Sigmoid colon (tissue), 7 donors: ENCODE measurements around the gene PGBD5. TPM values are rescaled to one million over a fixed set of nuclear protein-coding genes. Genes with fewer than 3 reads are reported as not detected.

ENCODE experiments used
- DNase-seq: peaks from one replicate; pipeline ENCODE4 v3.0.0-alpha.2; 2019
- H3K27ac ChIP-seq, 4 donors: fragments of 200-600 bp; sonication (generic); one replicate each; pipeline ENCODE4 v1.5.1; 2016 to 2019; ENCODE audit warnings: mild to moderate bottlenecking in 1 of 4
- H3K27me3 ChIP-seq, 3 donors: fragments of 200-600 bp; sonication (generic); one replicate each; pipeline ENCODE4 v1.5.1; 2019; ENCODE audit warnings: mild to moderate bottlenecking in 1 of 3
- H3K36me3 ChIP-seq, 4 donors: fragments of 200-600 bp; sonication (generic); one replicate each; pipeline ENCODE4 v1.5.1; 2016 to 2019
- H3K4me1 ChIP-seq, 4 donors: fragments of 200-600 bp; sonication (generic); one replicate each; pipeline ENCODE4 v1.5.1; 2017 to 2019
- H3K4me3 ChIP-seq, 4 donors: fragments of 200-600 bp; sonication (generic); one replicate each; pipeline ENCODE4 v1.5.1; 2017 to 2019; ENCODE audit warnings: mild to moderate bottlenecking in 2 of 4, moderate library complexity in 1 of 4
- H3K9me3 ChIP-seq, 4 donors: fragments of 200-600 bp in 3 of 4; sonication (generic) in 3 of 4; one replicate each; pipeline versions ENCODE4 v1.5.1 to v1.6.1; 2013 to 2019
- CTCF ChIP-seq, 4 experiments: fragments of 450-650 bp in 3 of 4; fragments of 200-600 bp in 1 of 4; IDR thresholded peaks; one replicate each; pipeline ENCODE4 v1.5.1; 2016 to 2019; ENCODE audit warnings: antibody characterized with exemption in 4 of 4, mild to moderate bottlenecking in 3 of 4, moderate library complexity in 2 of 4
- EP300 ChIP-seq, 4 donors: sonication (generic); formaldehyde crosslinking; IDR thresholded peaks; one replicate each; pipeline ENCODE4 v1.6.1; 2017; ENCODE audit warnings: antibody characterized with exemption in 4 of 4
- POLR2A ChIP-seq, 2 donors: fragments of 450-650 bp; IDR thresholded peaks; one replicate each; pipeline ENCODE4 v1.6.1; 2016; ENCODE audit warnings: antibody characterized with exemption in 2 of 2, mild to moderate bottlenecking in 2 of 2, moderate library complexity in 2 of 2
- POLR2AphosphoS5 ChIP-seq, 4 donors: sonication (generic); formaldehyde crosslinking; IDR thresholded peaks; one replicate each; pipeline ENCODE4 v1.6.1; 2017; ENCODE audit warnings: antibody characterized with exemption in 4 of 4
- WGBS, 2 donors: extraction: QIAGEN DNeasy Blood & Tissue Kit; methylation state at CpG; one replicate each; pipeline ENCODE4 v1.1.7; 2013; 5-methylcytosine and 5-hydroxymethylcytosine counted together
- intact Hi-C: fragments of 100-400 bp; cut with DNase I; formaldehyde crosslinking; loops from one replicate; pipeline ENCODE4 v1.15.1; 2023
- polyA plus RNA-seq, 3 donors: library from polyadenylated mRNA; stranded (reverse); fragments of 200-250 nt; gene quantifications; one replicate each; pipeline ENCODE4 v1.2.3, GENCODE V29; 2013
- total RNA-seq, 4 donors: library from RNA; depleted of rRNA; stranded (reverse); fragments of >200 nt; gene quantifications; one replicate each; pipeline ENCODE4 v1.1.0, GENCODE V29; 2016
- donor health status: healthy with polysubstance abuse.
- donor health status: Bipolar disorder and iron deficiency.
- donor health status: healthy.

Gene PGBD5
- total and polyA plus RNA-seq, 7 donors, result under 0.01 to 1.9 (median 1.1) TPM

DNA sequence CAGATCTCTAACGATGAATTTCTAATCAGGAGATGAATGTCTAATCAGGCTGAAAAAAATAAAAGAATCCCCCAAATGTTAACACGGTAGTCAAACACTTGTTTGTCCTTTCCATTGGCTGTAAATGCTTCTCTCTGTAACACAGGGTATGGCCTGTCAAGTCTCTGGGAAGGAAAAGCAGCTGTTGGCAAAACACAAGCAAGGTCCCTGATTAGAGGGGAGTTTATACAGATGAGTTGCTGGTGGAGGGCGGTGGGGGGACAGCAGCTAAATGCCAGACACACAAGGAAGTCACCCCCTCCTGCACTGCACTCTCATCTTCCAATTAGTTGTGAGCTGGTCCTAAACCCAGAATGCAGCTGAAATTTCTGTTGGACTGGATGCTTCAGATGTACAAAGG, 51.0 kb downstream of the PGBD5 start:
- no peaks in the 10 kb centered on the region for H3K4me1 ChIP-seq
- H3K27ac ChIP-seq, result no peak overlapping the region
- H3K9me3 ChIP-seq, result peaks cover 0 to 10% (median 4%) of the 10 kb centered on the region in 4 donors
- WGBS, 2 donors, result 62 to 86% methylated on average over 3 of the region's 3 CpGs
- no peak for TF ChIP-seq POLR2AphosphoS5 (IDR thresholded peaks at IDR 0.05)
- no peak for TF ChIP-seq POLR2A (IDR thresholded peaks at IDR 0.05)
- no peak for TF ChIP-seq CTCF (IDR thresholded peaks at IDR 0.05)
- TF ChIP-seq EP300 (IDR thresholded peaks at IDR 0.05), result no peak
- DNase-seq, result no peak
- no peak overlapping the region for H3K4me3 ChIP-seq
- intact Hi-C loops, result no loop called here
- no peaks in the 10 kb centered on the region for H3K36me3 ChIP-seq
- no peaks in the 10 kb centered on the region for H3K27me3 ChIP-seq

DNA sequence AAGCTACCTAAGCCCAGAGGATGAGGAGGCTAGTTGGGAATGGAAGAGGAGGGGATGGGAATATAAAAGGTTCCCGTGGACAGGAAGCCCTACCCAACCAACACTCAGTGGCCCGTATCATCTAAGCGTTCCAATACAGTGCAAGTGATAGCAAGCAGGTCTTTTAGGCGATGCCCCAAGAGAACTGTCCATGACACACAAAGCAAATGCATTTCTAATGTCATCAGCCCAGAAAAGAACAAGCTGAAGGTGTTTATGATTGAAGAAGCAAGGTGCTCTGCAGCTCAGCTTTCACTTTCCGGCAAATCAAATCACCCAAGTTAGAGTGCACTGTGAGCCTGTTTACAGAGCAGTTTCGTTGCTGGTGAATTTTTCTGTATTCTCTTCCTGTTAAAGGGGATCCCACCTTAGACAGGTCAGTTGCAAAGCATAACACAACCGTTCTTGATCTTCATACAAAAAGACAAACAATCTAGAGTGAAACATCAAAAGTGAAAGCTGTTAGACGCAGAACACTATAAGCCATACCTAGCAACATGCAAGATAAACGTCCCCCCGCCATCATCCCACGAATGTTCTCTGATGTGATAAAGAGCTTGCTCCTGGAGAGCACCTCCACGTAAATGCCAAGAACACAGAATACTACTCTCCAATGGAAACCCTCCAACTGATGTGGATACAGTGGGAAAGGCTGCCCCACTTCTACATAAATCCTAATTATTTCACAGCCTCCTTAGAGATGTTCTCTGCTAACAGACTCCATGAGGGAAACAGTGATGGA, 54.0 kb downstream of the PGBD5 start:
- H3K4me3 ChIP-seq, result no peak overlapping the region
- intact Hi-C loops, result no loop called here
- no peaks in the 10 kb centered on the region for H3K4me1 ChIP-seq
- no peaks in the 10 kb centered on the region for H3K9me3 ChIP-seq
- no peaks in the 10 kb centered on the region for H3K27me3 ChIP-seq
- DNase-seq, result no peak
- 23 to 60% methylated on average over 12 of the region's 12 CpGs for WGBS, 2 donors
- no peak overlapping the region for H3K27ac ChIP-seq
- H3K36me3 ChIP-seq, result no peaks in the 10 kb centered on the region
- no peak for TF ChIP-seq POLR2A (IDR thresholded peaks at IDR 0.05)
- no peak for TF ChIP-seq CTCF (IDR thresholded peaks at IDR 0.05)
- no peak for TF ChIP-seq POLR2AphosphoS5 (IDR thresholded peaks at IDR 0.05)
- no peak for TF ChIP-seq EP300 (IDR thresholded peaks at IDR 0.05)

DNA sequence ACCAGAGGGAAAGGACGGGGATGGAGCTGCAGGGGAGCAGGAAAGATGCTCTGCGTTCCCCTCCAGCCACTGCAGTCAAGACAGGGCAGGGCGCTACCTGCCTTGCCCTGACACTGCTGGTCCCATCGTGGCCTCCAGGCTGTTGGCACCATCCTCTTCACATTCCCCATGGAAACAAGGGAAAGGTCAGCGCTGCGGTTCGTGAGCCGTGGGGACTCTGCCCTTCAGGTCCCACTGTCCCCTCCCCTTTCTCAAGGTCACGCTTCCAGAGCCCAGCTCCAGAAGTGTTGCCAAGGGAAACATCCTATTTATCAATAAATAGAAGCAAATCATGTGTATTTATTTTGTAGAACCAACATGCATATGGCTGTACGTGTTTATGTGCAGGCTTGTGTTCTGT, 56.0 kb downstream of the PGBD5 start:
- Histone ChIP-seq H3K36me3 (no peaks in the 10 kb centered on the region), H3K4me1 (no peaks in the 10 kb centered on the region), H3K27ac (no peak overlapping the region), H3K9me3 (no peaks in the 10 kb centered on the region), H3K4me3 (no peak overlapping the region), H3K27me3 (no peaks in the 10 kb centered on the region)
- WGBS, 2 donors, result 90 to 92% methylated on average over 10 of the region's 10 CpGs
- DNase-seq, result no peak
- TF ChIP-seq EP300 (IDR thresholded peaks at IDR 0.05), result no peak
- no peak for TF ChIP-seq CTCF (IDR thresholded peaks at IDR 0.05)
- no peak for TF ChIP-seq POLR2AphosphoS5 (IDR thresholded peaks at IDR 0.05)
- TF ChIP-seq POLR2A (IDR thresholded peaks at IDR 0.05), result no peak
- intact Hi-C loops, result no loop called here

DNA sequence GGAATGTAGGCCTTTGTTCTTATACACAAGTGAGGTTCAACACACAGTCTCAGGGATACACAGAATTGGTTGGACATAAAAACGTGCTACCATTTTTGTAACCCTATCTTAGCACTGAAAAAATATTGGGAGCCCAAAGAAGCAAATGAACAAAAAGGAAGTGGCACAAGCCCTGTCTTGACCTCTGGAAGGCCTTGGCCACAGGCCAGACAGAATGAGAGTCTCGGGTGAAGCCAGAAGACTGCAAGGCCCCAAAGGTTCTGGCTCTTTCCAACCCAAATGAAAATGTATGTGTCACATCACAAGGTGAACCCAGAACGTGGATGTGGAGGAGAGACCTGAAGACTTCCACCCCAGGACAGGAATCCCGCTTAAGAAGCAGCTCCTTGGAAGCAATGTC, 57.3 kb downstream of the PGBD5 start:
- Histone ChIP-seq H3K36me3 (no peaks in the 10 kb centered on the region), H3K27me3 (no peaks in the 10 kb centered on the region), H3K4me3 (no peak overlapping the region), H3K9me3 (no peaks in the 10 kb centered on the region), H3K27ac (no peak overlapping the region), H3K4me1 (no peaks in the 10 kb centered on the region)
- no peak for DNase-seq
- intact Hi-C loops, result no loop called here
- no peak for TF ChIP-seq CTCF (IDR thresholded peaks at IDR 0.05)
- 66 to 69% methylated on average over 4 of the region's 4 CpGs for WGBS, 2 donors

DNA sequence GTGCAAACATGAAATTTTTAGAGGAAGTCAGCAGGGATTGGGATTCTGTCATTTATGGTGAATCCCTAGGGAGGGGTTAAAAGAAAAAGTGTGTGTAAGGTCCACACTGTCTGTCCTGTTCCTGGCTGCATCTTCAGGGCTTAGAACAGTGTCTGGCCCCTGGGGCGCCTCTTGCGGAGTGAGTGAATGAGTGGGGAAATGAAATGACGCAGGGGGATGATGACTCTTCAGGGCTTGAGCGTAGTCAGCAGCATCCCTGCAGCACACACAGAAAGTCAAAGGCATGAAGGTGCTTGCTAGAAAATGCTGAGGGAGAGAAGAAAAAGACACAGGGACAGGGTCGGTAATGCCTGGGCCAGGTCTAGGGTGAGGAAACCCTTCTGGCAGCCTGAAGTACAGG, 57.8 kb downstream of the PGBD5 start:
- DNase-seq, result no peak
- Histone ChIP-seq H3K4me1 (no peaks in the 10 kb centered on the region), H3K9me3 (no peaks in the 10 kb centered on the region), H3K36me3 (no peaks in the 10 kb centered on the region), H3K27me3 (no peaks in the 10 kb centered on the region), H3K4me3 (no peak overlapping the region), H3K27ac (no peak overlapping the region)
- 83 to 89% methylated on average over 5 of the region's 5 CpGs for WGBS, 2 donors
- intact Hi-C loops, result no loop called here
- TF ChIP-seq POLR2A (IDR thresholded peaks at IDR 0.05) (no peak), EP300 (IDR thresholded peaks at IDR 0.05) (no peak), POLR2AphosphoS5 (IDR thresholded peaks at IDR 0.05) (no peak), CTCF (IDR thresholded peaks at IDR 0.05) (no peak)
